K562 (cell line): ENCODE measurements around the gene NPB. TPM values are rescaled to one million over a fixed set of nuclear protein-coding genes. Genes with fewer than 3 reads are reported as not detected.
A peak's percentile ranks its signal among the peaks of the same experiment; 100 is the strongest.

ENCODE experiments used
- FOXM1 ChIP-seq, 2 experiments: fragments of 450-650 bp in 1 of 2; sonication (generic) in 1 of 2; formaldehyde crosslinking in 1 of 2; IDR thresholded peaks; 2 replicates each; pipeline versions ENCODE4 v1.6.1 to v1.9.0; 2017 to 2022; ENCODE audit warnings: low read depth in 2 of 2, mild to moderate bottlenecking in 2 of 2, missing genetic modification reagents in 1 of 2, moderate library complexity in 1 of 2
- GTF2F1 ChIP-seq: IDR thresholded peaks from 2 replicates; pipeline ENCODE4 v1.6.1; 2011; ENCODE audit warnings: low read depth, low read length, improper control_type of control experiment
- HNRNPL ChIP-seq: fragments of 200-400 bp; formaldehyde crosslinking; IDR thresholded peaks from 2 replicates; pipeline ENCODE4 v1.6.1; 2017; ENCODE audit warnings: low read depth, mild to moderate bottlenecking, low read length
- MBD2 ChIP-seq: sonication (generic); IDR thresholded peaks from 2 replicates; pipeline ENCODE4 v1.6.1; 2016; ENCODE audit warnings: low read depth, borderline replicate concordance
- NFYB ChIP-seq: IDR thresholded peaks from 2 replicates; pipeline ENCODE4 v1.6.1; 2011; ENCODE audit warnings: mild to moderate bottlenecking, moderate library complexity; ENCODE audit not compliant: insufficient read length; ENCODE audit errors: extremely low read depth
- POLR2B ChIP-seq: fragments of 450-650 bp; IDR thresholded peaks from 2 replicates; pipeline ENCODE4 v1.6.1; 2018; ENCODE audit warnings: low read depth; ENCODE audit not compliant: partially characterized antibody
- SAP30 ChIP-seq: fragments of 200-600 bp; sonication (generic); IDR thresholded peaks from 2 replicates; pipeline ENCODE4 v1.6.1; 2012; ENCODE audit warnings: borderline replicate concordance, low read depth, mild to moderate bottlenecking, moderate library complexity, low read length, control low read depth, inconsistent platforms; ENCODE audit not compliant: insufficient read depth, poor library complexity, severe bottlenecking
- SP2 ChIP-seq: IDR thresholded peaks from 2 replicates; pipeline ENCODE4 v1.6.1; 2011; ENCODE audit warnings: mild to moderate bottlenecking, low read depth, low read length, moderate library complexity; ENCODE audit not compliant: poor library complexity, severe bottlenecking; ENCODE audit errors: extremely low read depth
- SUPT5H ChIP-seq: fragments of 450-650 bp; IDR thresholded peaks from 2 replicates; pipeline ENCODE4 v1.6.1; 2016
- TEAD4 ChIP-seq, 2 experiments: sonication (generic) in 1 of 2; formaldehyde crosslinking in 1 of 2; IDR thresholded peaks; 2 replicates each; pipeline versions ENCODE4 v1.6.1 to v1.8.0; 2012 to 2022; ENCODE audit warnings: borderline replicate concordance in 1 of 2, inconsistent platforms in 1 of 2, low read length in 1 of 2, mild to moderate bottlenecking in 1 of 2, missing genetic modification reagents in 1 of 2
- polyA plus RNA-seq, 8 experiments: library from polyadenylated mRNA; depleted of rRNA in 4 of 8; stranded (reverse) in 5 of 8; unstranded in 3 of 8; fragments of >200 nt; fragmentation: Nextera tagmentation in 2 of 8; fragmentation: Illumina TruSeq in 1 of 8; extraction: Ambion mirVana in 2 of 8; extraction: Trizol in 1 of 8; gene quantifications; 2 replicates each; pipeline versions ENCODE4 v1.2.1 to v1.2.3, GENCODE V29; 2011 to 2014; ENCODE audit warnings: inconsistent platforms in 1 of 8, missing spikeins in 1 of 8
- total RNA-seq, 7 experiments: library from RNA; depleted of rRNA in 6 of 7; stranded (reverse); fragments of >200 nt in 6 of 7; fragmentation: Illumina TruSeq in 2 of 7; extraction: Trizol in 2 of 7; gene quantifications; 2 replicates each; pipeline versions ENCODE4 v1.2.1 to v1.2.3, GENCODE V29; 2011 to 2021; ENCODE audit warnings: low replicate concordance in 1 of 7
- TF ChIP-seq, protein P1 (sequence below): fragments of 250-450 bp; sonication (Bioruptor Pico); IDR thresholded peaks from 2 replicates; pipeline ENCODE4 v1.4.0; 2020; ENCODE audit warnings: mild to moderate bottlenecking
- TF ChIP-seq, protein P2 (sequence below): IDR thresholded peaks from 2 replicates; pipeline ENCODE4 v1.6.1; 2012; ENCODE audit warnings: low read depth, low read length, improper control_type of control experiment, borderline replicate concordance
- TF ChIP-seq, protein P3 (sequence below), 3 experiments: IDR thresholded peaks in 2 of 3; conservative IDR thresholded peaks in 1 of 3; 2 replicates each; pipeline ENCODE4 v1.5.1; 2011 to 2012; ENCODE audit warnings: low read length in 3 of 3, mild to moderate bottlenecking in 3 of 3, control low read depth in 2 of 3, improper control_type of control experiment in 1 of 3, inconsistent platforms in 1 of 3, low read depth in 1 of 3, mixed read lengths in 1 of 3, moderate library complexity in 1 of 3; ENCODE audit not compliant: insufficient read depth in 2 of 3
- TF ChIP-seq, protein P4 (sequence below): fragments of 250-450 bp; sonication (Bioruptor Pico); IDR thresholded peaks from 2 replicates; pipeline ENCODE4 v1.5.0; 2020; ENCODE audit warnings: mild to moderate bottlenecking, borderline replicate concordance
- TF ChIP-seq, protein P5 (sequence below): conservative IDR thresholded peaks from 2 replicates; pipeline ENCODE4 v1.6.1; 2011; ENCODE audit warnings: low read depth, mild to moderate bottlenecking, low read length; ENCODE audit not compliant: control insufficient read depth

NPB gene
- total and polyA plus RNA-seq, 9 of the 15 experiments (the other 6 are each of a cell fraction or from before 2014, with no cell fraction given) = 0.03 to 0.61 (median 0.14) TPM; not detected in 2

DNA sequence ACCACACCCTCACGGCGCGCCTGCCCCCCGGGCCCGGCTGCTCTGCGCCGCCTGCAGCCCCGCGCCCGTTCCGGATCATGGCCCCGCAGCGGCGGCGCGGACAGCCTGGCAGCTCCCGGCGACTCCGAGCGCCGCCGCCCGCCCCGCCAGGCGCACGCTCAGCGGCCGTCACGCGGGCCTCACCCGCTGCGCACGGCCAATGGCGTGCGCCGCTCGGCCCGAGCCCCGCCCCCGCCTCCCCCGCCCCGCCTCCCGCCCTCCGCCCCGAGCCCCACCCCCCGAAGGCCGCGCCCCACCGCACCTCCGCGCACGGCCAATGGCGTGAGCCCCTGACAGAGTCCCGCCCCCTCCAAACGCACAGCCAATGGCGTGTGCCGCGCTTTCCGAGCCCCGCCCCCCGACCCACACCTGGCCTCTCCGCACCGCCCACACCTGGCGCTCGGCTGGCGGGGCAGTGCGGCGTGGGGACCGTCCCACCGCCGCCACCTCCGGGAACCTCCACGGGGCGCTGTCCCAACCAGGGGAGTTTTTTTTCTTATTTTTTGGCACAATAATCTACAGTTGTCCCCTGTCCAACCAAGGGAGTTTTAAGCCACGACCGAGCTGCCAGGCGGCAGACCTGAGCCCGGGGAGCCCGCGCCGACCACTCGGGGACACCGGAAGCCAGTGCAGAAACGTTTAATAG is 9.4 kb downstream of the NPB start, which contains the start of gene PCYT2 (continued):
- no peak for TF ChIP-seq GTF2F1
- peak; percentile 44; the same call in 1 of the 2 replicates for TF ChIP-seq MBD2
- TF ChIP-seq, protein P1, sequence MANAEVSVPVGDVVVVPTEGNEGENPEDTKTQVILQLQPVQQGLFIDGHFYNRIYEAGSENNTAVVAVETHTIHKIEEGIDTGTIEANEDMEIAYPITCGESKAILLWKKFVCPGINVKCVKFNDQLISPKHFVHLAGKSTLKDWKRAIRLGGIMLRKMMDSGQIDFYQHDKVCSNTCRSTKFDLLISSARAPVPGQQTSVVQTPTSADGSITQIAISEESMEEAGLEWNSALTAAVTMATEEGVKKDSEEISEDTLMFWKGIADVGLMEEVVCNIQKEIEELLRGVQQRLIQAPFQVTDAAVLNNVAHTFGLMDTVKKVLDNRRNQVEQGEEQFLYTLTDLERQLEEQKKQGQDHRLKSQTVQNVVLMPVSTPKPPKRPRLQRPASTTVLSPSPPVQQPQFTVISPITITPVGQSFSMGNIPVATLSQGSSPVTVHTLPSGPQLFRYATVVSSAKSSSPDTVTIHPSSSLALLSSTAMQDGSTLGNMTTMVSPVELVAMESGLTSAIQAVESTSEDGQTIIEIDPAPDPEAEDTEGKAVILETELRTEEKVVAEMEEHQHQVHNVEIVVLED = peak; percentile 73
- TF ChIP-seq POLR2B = peak; percentile 41
- no peak for TF ChIP-seq FOXM1 (IDR thresholded peaks at IDR 0.05; ENCODE audit: low read depth)
- 0 out of 2 replicates have a peak, but pooled peaks have one; percentile 38 for TF ChIP-seq FOXM1 (CRISPR knock-in tag; IDR thresholded peaks at IDR 0.05; ENCODE audit: low read depth)
- TF ChIP-seq SP2 = peak; percentile 31
- peak; percentile 5 for TF ChIP-seq SAP30
- peak; percentile 44; the same call in 1 of the 2 replicates for TF ChIP-seq SUPT5H
- TF ChIP-seq, protein P2, sequence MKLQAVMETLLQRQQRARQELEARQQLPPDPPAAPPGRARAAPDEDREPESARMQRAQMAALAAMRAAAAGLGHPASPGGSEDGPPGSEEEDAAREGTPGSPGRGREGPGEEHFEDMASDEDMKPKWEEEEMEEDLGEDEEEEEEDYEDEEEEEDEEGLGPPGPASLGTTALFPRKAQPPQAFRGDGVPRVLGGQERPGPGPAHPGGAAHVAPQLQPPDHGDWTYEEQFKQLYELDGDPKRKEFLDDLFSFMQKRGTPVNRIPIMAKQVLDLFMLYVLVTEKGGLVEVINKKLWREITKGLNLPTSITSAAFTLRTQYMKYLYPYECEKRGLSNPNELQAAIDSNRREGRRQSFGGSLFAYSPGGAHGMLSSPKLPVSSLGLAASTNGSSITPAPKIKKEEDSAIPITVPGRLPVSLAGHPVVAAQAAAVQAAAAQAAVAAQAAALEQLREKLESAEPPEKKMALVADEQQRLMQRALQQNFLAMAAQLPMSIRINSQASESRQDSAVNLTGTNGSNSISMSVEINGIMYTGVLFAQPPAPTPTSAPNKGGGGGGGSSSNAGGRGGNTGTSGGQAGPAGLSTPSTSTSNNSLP = no peak
- TF ChIP-seq, protein P3, sequence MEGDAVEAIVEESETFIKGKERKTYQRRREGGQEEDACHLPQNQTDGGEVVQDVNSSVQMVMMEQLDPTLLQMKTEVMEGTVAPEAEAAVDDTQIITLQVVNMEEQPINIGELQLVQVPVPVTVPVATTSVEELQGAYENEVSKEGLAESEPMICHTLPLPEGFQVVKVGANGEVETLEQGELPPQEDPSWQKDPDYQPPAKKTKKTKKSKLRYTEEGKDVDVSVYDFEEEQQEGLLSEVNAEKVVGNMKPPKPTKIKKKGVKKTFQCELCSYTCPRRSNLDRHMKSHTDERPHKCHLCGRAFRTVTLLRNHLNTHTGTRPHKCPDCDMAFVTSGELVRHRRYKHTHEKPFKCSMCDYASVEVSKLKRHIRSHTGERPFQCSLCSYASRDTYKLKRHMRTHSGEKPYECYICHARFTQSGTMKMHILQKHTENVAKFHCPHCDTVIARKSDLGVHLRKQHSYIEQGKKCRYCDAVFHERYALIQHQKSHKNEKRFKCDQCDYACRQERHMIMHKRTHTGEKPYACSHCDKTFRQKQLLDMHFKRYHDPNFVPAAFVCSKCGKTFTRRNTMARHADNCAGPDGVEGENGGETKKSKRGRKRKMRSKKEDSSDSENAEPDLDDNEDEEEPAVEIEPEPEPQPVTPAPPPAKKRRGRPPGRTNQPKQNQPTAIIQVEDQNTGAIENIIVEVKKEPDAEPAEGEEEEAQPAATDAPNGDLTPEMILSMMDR (IDR thresholded peaks at IDR 0.05 in 2 of 3, conservative IDR thresholded peaks at IDR 0.05 in 1 of 3; ENCODE audit: insufficient read depth in 2 of 3, low read depth in 1 of 3, low read length in 3 of 3) = peak in 1 of 3 experiments; percentile 15; a peak in 2 of 6 replicates
- peak; percentile 31 for TF ChIP-seq NFYB
- TF ChIP-seq, protein P4, sequence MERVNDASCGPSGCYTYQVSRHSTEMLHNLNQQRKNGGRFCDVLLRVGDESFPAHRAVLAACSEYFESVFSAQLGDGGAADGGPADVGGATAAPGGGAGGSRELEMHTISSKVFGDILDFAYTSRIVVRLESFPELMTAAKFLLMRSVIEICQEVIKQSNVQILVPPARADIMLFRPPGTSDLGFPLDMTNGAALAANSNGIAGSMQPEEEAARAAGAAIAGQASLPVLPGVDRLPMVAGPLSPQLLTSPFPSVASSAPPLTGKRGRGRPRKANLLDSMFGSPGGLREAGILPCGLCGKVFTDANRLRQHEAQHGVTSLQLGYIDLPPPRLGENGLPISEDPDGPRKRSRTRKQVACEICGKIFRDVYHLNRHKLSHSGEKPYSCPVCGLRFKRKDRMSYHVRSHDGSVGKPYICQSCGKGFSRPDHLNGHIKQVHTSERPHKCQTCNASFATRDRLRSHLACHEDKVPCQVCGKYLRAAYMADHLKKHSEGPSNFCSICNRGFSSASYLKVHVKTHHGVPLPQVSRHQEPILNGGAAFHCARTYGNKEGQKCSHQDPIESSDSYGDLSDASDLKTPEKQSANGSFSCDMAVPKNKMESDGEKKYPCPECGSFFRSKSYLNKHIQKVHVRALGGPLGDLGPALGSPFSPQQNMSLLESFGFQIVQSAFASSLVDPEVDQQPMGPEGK = no peak
- 0 out of 2 replicates have a peak, but pooled peaks have one; percentile 6 for TF ChIP-seq TEAD4 (IDR thresholded peaks at IDR 0.05; ENCODE audit: low read length)
- TF ChIP-seq TEAD4 (CRISPR knock-in tag; IDR thresholded peaks at IDR 0.05; ENCODE audit: borderline replicate concordance) = no peak
- TF ChIP-seq, protein P5, sequence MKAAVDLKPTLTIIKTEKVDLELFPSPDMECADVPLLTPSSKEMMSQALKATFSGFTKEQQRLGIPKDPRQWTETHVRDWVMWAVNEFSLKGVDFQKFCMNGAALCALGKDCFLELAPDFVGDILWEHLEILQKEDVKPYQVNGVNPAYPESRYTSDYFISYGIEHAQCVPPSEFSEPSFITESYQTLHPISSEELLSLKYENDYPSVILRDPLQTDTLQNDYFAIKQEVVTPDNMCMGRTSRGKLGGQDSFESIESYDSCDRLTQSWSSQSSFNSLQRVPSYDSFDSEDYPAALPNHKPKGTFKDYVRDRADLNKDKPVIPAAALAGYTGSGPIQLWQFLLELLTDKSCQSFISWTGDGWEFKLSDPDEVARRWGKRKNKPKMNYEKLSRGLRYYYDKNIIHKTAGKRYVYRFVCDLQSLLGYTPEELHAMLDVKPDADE = peak; percentile 38; the same call in 1 of the 2 replicates
- TF ChIP-seq HNRNPL = peak; percentile 11; the same call in 1 of the 2 replicates
